HEK293 (cell line): ENCODE results near the gene MBOAT7.
A peak's percentile ranks its signal among the peaks of the same experiment; 100 is the strongest.
"Not testable (repeated sequence)": the region's sequence is repeated elsewhere in the genome, so short reads cannot be mapped to it uniquely, and the experiment has no call there.

ENCODE experiments used
- CTCF ChIA-PET: fragments of 350-600 bp; formaldehyde crosslinking; extraction: SDS; loops from one replicate; lab custom pipeline; 2021; ENCODE audit warnings: antibody characterized with exemption; lab: Yijun Ruan, JAX
- POLR2A ChIA-PET: fragments of 300-600 bp; formaldehyde crosslinking; extraction: SDS; loops from one replicate; lab custom pipeline; 2020; ENCODE audit warnings: antibody characterized with exemption, inconsistent platforms; lab: Yijun Ruan, JAX
- H3K27ac ChIP-seq: fragments of 200-500 bp; sonication (Bioruptor generic); 2 replicates; pipeline ENCODE4 v1.5.1; 2014; ENCODE audit warnings: low read depth, low read length, control low read depth, inconsistent platforms; ENCODE audit errors: extremely low read depth
- H3K36me3 ChIP-seq, 2 experiments: fragments of 200-500 bp in 1 of 2; sonication (Bioruptor generic) in 1 of 2; 1 replicate in 1 of 2; 2 replicates in 1 of 2; pipeline ENCODE4 v1.5.1; 2014 to 2017; ENCODE audit warnings: inconsistent platforms in 2 of 2, low read length in 2 of 2; ENCODE audit not compliant: control insufficient read depth in 2 of 2, insufficient read depth in 1 of 2
- H3K4me1 ChIP-seq: fragments of 200-500 bp; sonication (Bioruptor generic); 2 replicates; pipeline ENCODE4 v1.5.1; 2014; ENCODE audit warnings: mild to moderate bottlenecking, low read length, inconsistent platforms; ENCODE audit not compliant: control insufficient read depth, insufficient read depth
- H3K4me3 ChIP-seq: 2 replicates; pipeline ENCODE4 v1.5.1; 2011; ENCODE audit warnings: low read depth, mild to moderate bottlenecking, control low read depth, low read length, moderate library complexity
- H3K9me3 ChIP-seq: fragments of 200-500 bp; sonication (Bioruptor generic); 2 replicates; pipeline ENCODE4 v1.5.1; 2014; ENCODE audit warnings: low read depth, low read length, inconsistent platforms; ENCODE audit not compliant: control insufficient read depth, insufficient read depth
- CTCF ChIP-seq: fragments of 450-650 bp; formaldehyde crosslinking; IDR thresholded peaks from 2 replicates; pipeline ENCODE4 v1.5.1; 2016; ENCODE audit warnings: missing biosample characterization, missing genetic modification characterization
- GLIS1 ChIP-seq: fragments of 450-650 bp; formaldehyde crosslinking; IDR thresholded peaks from 2 replicates; pipeline ENCODE4 v1.5.1; 2016; ENCODE audit warnings: missing biosample characterization, missing genetic modification characterization
- PRDM6 ChIP-seq: fragments of 450-650 bp; formaldehyde crosslinking; IDR thresholded peaks from 2 replicates; pipeline ENCODE4 v1.5.1; 2017; ENCODE audit warnings: missing biosample characterization, missing genetic modification characterization
- ZIC2 ChIP-seq: fragments of 450-650 bp; formaldehyde crosslinking; IDR thresholded peaks from 2 replicates; pipeline ENCODE4 v1.5.1; 2016; ENCODE audit warnings: missing biosample characterization, missing genetic modification characterization
- ZNF174 ChIP-seq: fragments of 450-650 bp; formaldehyde crosslinking; IDR thresholded peaks from 2 replicates; pipeline ENCODE4 v1.5.0; 2017; ENCODE audit warnings: missing biosample characterization, mild to moderate bottlenecking, missing genetic modification characterization
- ZNF391 ChIP-seq: fragments of 450-650 bp; formaldehyde crosslinking; IDR thresholded peaks from 2 replicates; pipeline ENCODE4 v1.5.1; 2016; ENCODE audit warnings: low read depth, missing biosample characterization, missing genetic modification characterization, borderline replicate concordance
- ZNF623 ChIP-seq: fragments of 450-650 bp; formaldehyde crosslinking; IDR thresholded peaks from 2 replicates; pipeline ENCODE4 v1.5.1; 2016; ENCODE audit warnings: missing biosample characterization, missing genetic modification characterization

Gene MBOAT7

GRCh38 chr19:54217517-54218247, 28.3 kb upstream of the MBOAT7 start:
- H3K4me1 ChIP-seq, H3K27ac ChIP-seq, H3K9me3 ChIP-seq, H3K4me3 ChIP-seq, CTCF ChIA-PET: not testable (repeated sequence)
- H3K36me3 ChIP-seq: peaks cover 0 to 13% of the 10 kb centered on the region in 2 experiments; a peak in 2 of 3 replicates
- peak; percentile 66 for TF ChIP-seq ZIC2 (tag by site-specific recombination)
- peak; percentile 75 for TF ChIP-seq GLIS1 (tag by site-specific recombination)
- peak; percentile 26; the same call in 1 of the 2 replicates for TF ChIP-seq ZNF623
- POLR2A ChIA-PET: interaction anchor here (0.6 kb wide), 1 partner anchor 17 kb away, joined by 4 read pairs; the partner anchor contains the start of gene RPS9

- no peak overlapping the region for H3K27ac ChIP-seq
- CTCF ChIA-PET: no interaction called here
- H3K4me1 ChIP-seq: no peaks in the 10 kb centered on the region
- no peak for TF ChIP-seq ZNF174
- no peak for TF ChIP-seq ZNF391 (tag by site-specific recombination)
- POLR2A ChIA-PET: no interaction called here
- no peaks in the 10 kb centered on the region for H3K9me3 ChIP-seq
- H3K36me3 ChIP-seq: peaks cover 0 to 13% of the 10 kb centered on the region in 2 experiments; a peak in 2 of 3 replicates
- H3K4me3 ChIP-seq: no peak overlapping the region
These were observed 27.5 kb upstream of the MBOAT7 start for GRCh38 chr19:54216869-54217268.

- H3K9me3 ChIP-seq, H3K4me3 ChIP-seq, POLR2A ChIA-PET, CTCF ChIA-PET, H3K27ac ChIP-seq: not testable (repeated sequence)
- peaks cover 11% of the 10 kb centered on the region for H3K4me1 ChIP-seq
- peaks cover 0 to 19% of the 10 kb centered on the region in 2 experiments; a peak in 2 of 3 replicates for H3K36me3 ChIP-seq
These were observed 25.4 kb upstream of the MBOAT7 start for GRCh38 chr19:54214734-54215133.

GRCh38 chr19:54214217-54214616, 24.8 kb upstream of the MBOAT7 start:
- H3K4me3 ChIP-seq, H3K9me3 ChIP-seq, CTCF ChIA-PET, H3K27ac ChIP-seq: not testable (repeated sequence)
- Histone ChIP-seq H3K36me3 (peaks cover 0 to 16% of the 10 kb centered on the region in 2 experiments; a peak in 2 of 3 replicates), H3K4me1 (peaks cover 17% of the 10 kb centered on the region)
- POLR2A ChIA-PET: interaction anchor here (0.7 to 1.2 kb wide), 2 partner anchors 13 to 131 kb away, joined by 3 read pairs; partner anchors contain the start of gene RPS9

- Histone ChIP-seq H3K36me3 (peaks cover 8 to 32% of the 10 kb centered on the region in 2 experiments; a peak in 2 of 3 replicates), H3K27ac (no peak overlapping the region), H3K9me3 (no peaks in the 10 kb centered on the region), H3K4me3 (no peak overlapping the region), H3K4me1 (peaks cover 26% of the 10 kb centered on the region)
- POLR2A ChIA-PET: interaction anchor here (0.6 to 9.1 kb wide), 2 partner anchors 10 to 21 kb away, joined by 3 to 152 read pairs; partner anchors contain the start of genes MBOAT7, RPS9 and TSEN34
- TF ChIP-seq PRDM6 (tag by site-specific recombination) (no peak), GLIS1 (tag by site-specific recombination) (peak; percentile 27; the same call in 1 of the 2 replicates), CTCF (tag by site-specific recombination) (peak; percentile 8; the same call in 1 of the 2 replicates)
- CTCF ChIA-PET: interaction anchor here (0.6 to 2.2 kb wide), 4 partner anchors 21 to 106 kb away, joined by 3 to 14 read pairs (median 4); no protein-coding TSS in a partner anchor
These were observed 21.9 kb upstream of the MBOAT7 start for GRCh38 chr19:54211235-54211634.
